Left renal pelvis (tissue), 4 donors: Measurements from ENCODE around the gene C2orf72. TPM values are rescaled to one million over a fixed set of nuclear protein-coding genes. Genes with fewer than 3 reads are reported as not detected.

ENCODE experiments used
- DNase-seq, 4 donors: peaks; one replicate each; pipeline ENCODE4 v3.0.0-alpha.2; 2013; ENCODE audit warnings: low read depth in 4 of 4, low spot score in 3 of 4
- polyA plus RNA-seq, 4 donors: library from polyadenylated mRNA; unstranded; fragments of 120-200 nt; gene quantifications; one replicate each; pipeline ENCODE4 v1.2.1, GENCODE V29; 2013; ENCODE audit not compliant: insufficient read length in 4 of 4

C2orf72 gene
- polyA plus RNA-seq, 4 donors, result 1.3 to 4.9 (median 3.4) TPM

DNA sequence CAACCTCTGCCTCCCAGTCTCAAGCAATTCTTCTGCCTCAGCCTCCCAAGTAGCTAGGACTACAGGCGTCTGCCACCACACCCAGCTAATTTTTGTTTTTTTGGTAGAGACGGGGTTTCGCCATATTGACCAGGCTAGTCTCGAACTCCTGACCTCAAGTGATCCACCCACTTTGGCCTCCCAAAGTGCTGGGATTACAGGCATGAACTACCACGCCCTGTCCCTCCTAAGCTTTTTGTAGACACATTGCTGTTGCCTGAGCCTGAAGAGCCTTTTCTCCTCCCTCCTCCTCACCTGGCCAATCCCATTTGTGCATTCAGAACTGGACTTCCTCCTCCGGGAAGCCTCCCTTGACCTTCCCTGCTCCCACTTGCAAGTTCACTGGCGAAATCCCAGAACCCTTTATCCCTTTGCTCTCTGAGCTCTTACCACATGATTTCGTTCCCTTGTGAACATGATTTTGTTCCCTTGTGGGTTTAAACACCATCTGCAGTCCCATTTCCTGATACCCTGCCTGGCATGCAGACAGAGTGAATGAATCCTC, 2.6 kb downstream of the C2orf72 start:
- no peak for DNase-seq

DNA sequence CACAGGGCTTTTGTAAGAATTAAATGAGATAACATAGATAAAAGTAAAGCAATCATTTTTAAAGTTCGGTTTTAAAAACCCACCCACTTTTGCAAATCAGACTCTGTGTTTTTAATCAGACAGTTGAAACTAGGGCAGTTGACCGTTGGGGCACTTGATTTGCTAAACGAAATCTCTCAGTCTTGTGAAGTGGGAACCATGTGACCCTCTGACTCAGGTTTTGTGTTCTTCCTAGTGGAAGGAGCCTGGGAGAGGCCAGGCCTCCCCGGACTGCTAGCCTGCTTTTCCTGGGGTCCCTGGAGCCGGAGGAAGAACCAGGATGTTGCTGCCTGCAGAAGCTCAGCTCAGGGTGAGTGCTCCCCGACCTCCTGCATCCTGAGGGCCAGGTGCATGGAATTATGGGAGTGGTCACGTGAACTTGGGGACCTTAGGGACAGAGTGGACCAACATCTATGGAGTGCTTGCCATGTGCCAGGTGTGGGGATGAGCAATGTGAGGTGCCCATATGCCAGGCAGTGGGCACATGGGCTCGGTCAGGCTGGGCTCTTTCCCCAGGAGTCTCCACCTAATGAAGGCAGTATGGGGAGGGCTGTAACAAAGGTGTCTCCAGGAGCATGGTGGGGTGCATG, 3.9 kb downstream of the C2orf72 start:
- DNase-seq, result no peak

DNA sequence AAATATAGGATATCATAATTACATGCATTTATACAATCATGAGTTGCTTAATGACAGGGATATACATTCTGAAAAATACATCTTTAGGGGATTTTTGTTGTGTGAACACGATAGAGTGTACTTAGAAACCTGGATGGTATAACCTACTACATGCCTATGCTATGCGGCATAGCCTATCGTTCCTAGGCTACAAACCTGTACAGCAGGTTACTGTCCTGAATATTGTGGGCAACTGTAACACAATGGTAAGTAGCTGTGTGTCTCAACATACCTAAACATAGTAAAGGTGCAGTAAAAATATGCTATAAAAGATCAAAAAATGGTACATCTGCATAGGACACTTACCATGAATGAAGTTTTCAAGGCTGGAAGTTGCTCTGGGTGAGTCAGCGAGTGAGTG, 6.5 kb downstream of the C2orf72 start:
- no peak for DNase-seq

DNA sequence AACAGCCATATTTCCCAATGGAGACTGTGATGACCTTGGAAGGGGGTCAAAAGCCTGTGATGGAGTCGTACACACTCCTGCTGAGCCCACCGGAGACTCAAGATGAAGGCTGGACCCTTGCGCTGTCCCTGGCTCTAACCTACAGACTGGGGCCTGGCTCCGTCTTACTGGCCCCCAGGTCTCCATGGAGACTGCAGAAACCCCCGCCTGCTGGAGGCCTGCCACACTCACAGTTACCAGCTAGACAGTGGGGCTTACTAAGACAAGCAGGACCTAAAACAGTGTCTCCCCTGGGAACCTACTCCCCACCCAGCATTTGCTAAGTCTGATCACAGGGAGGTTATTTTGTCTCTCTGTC, 9.6 kb downstream of the C2orf72 start:
- no peak for DNase-seq

DNA sequence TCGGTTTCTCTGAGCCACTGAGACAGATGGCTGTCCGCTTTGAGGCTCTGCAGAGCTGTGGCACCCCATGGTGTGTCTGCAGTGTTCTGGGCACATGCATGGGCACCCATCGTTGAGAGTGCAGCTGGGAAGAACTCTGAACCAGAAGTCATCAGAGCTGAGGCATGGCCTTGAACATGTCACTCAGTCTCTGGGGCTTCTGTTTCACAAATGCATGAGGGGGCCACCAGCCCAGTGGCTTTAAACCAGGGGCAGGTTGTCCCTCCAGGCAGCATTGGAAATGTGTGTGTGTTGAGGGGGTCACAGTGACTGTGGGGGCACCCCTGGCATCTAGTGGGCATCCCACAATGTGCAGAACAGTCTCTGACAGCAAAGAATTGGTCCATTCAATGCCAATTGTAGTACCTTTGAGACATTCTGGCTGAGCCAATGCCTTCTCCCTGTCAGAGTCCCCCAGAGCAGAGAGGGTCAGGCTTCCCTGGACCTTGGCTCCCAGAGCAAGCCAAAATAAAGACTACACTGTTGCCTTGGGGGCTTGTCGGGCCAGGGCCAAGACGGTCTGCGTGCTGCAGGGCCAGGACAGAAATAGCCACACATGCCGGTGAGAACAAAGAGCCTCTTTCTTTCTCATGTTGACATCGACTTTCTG, 10.1 kb downstream of the C2orf72 start:
- DNase-seq, result no peak

DNA sequence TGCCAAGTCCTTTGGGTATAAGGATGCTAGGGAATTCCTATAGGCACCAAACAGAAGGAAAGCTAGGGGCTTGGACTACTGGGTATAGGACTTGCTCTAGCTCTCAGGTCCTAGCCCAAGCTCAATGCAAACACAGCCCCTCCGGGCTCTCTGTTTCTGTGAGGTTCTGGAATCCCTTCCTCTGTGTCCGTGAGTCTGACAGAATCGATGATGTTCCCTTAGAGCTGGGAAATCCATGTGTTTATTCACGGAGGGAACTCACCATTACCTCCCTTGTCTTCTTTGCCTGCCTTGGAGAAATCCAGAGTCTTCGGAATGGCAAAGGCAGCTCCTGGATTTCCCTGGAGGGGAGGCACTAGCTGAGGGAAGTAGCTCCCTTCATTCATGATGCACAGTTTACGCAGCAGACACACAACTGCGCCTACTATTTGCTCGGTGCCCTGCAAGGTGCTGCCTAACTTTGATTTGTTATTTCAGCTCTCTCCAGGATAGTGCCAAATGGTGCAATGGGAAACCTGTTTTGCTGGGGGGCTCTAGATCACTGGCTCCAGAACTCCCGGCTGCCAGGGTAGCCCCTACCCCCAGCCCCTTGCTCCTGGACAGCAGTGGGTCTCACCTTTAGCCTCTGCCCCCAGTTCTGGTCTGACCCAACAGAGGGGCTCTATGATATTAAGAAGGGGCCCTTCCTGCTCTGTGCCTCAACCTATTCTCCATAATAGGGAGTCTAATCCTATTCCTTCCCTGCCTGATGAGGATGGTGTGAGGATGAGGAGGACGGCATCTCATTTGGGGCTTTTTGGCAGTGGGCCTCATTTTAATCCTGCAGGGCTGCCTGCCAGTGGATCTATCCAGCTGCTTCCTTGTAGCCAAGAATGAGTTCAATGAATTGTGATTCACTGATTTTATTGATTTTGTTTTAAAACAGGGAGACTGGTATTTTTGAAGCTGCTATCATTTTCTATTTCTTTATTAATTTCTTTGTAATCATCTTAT, 10.9 kb downstream of the C2orf72 start:
- no peak for DNase-seq

DNA sequence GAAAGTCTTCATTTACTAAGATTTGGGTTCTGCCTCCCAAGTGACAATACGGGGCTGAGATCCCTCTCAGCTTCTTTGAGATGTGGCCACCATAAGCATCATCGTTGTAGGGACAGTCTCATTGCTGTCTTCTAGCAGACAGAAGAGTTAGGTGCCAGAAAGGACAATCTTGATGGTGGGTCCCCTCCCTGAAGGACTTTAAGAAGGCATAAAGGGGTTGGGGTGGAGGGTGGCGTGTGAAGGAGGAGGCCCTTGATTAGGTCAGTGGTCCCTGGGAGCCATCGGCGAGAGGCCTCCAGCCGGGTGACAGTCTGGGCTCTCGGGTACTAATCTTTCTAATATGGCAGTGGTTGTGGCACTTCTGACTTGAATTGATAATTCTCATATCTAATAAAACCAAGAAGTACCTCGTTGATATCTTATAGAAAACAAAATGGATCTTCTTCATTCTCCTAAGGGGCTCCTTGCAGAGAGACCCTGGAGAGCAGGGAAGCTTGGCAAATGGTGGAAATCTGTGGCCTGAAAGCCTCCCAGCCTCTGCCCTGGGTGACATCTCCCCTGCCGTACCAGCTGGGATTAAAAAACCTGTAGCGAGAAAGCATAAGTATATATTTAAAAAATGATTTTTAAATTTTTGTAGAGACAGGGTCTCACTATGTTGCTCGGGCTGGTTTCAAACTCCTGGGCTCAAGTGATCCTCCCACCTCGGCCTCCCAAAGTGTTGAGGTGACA, 12.1 kb downstream of the C2orf72 start:
- DNase-seq, result no peak

DNA sequence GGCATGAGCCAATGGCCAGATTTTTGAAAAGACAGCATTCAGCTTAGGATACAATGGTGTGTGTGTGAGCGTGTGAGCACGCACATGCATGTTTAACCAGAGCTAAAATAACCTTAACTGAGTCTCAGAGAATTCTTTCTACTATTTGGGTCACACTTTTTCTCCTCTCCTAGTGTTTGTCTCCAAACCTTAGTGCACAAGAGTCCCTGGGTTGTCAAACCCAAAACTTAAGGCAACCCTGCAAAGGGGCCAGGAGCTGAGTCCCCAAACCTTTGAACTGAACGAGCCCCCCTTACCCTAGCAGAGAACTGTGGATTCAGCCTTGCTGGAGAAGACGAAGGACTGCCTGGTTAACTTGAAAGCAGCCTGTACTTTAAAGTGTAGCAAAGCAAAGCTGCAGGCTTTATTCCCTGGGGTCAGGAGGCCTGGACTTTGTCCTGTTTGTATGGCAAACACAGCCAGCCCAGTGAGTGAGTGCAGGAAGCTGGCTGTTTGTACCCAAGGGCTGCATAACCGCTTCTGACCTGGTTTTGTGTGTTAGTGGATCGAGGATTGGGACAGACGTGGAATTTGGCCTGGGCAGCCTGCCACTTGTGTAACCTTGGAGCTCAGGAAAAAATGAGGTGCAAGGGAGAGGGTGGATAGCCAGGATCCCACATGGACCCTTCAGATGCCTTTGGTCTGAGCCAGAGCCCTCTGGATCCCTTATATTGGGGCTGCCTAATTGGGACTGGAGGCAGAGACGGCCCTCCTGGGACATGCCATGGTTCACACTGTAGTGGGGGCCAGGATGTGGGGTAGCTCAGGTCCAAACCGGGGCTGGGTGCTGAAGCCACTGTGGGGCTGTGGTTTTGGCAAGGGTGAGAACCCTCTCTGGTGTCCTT, 12.9 kb downstream of the C2orf72 start:
- no peak for DNase-seq

DNA sequence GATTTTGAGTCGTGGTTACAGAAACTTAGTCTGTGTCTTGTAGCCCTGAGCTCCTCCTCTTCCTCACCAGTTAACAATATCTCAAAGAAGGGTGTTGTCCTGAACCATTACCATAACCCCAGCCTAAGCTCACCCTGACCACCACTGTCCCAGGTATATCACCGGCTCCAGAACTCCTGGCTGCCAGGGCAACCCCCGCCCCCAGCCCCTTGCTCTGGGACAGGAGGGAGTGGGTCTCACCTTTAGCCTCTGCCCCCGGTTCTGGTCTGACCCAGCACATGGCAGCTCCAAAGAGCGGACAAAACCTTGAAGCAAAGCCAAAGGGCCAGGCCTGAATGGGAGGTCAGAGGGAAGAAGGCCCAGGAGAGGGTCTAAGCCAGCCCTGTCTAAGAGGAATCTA, 13.8 kb downstream of the C2orf72 start:
- DNase-seq, result no peak

DNA sequence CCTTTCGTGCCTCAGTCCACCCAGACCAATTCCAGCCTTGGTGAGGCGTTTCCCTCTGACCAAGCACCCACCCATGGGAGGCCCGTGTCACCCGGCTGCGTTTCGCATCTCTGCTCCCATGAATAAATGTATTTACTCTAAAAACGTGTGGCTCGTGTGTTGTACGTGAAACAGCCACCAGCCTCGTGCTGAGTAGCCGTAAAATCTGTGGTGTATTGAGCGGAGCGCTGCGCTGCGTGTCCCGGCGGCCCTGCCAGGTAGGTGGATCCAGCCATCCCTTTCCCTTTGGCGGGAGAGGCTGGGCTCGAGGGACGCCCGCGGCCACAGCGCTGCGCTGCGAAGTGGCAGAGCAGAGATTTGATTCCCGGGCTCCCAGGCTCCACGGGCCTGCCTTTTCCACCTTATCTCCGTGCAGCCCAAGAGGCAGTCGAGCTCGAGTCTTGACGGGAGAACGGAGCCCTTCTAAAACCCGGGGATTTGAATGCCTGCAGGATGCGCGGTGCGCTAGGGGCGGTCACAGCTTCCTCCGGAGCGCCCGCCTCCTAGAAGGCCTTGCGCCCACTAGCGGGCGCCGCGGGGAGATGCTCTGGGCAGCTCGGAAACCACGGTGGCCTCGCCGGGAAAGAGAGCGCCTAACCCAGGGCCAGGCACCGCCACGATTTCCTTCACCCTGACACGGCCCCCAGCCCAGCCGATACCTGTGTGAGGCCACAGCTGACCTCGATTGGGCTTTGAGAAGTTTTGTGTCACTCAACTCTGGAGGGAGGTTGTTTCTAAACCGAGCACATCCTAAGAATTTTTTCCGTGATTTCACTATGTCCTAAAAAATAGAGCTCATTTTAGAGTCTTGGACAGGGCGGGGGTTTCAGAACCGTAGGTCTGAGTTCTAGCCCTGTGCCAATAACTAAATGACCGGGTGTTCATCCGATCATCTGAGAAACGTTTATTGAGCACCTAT, 15.4 kb downstream of the C2orf72 start:
- peak; percentile 56 to 69 (median 64) for DNase-seq

DNA sequence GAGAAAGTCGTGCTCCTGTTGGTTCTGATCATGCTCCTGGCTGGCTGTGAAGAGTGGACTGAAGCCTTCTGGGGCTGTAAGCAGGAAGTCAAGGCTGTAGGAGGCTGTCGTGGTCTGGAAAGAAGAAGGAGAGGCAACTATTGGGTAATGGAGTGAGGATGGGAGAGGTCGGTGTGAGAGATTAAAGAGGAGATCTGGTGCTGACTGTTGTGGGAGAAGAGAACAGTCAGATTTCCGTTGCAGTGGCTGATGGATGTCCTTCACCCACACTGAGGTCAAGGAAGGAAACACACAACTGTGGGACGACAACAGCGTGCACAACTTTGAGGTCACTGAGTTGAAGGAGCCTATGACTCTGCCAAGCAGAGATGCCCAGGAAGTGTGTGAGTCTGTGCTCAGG, 16.5 kb downstream of the C2orf72 start:
- DNase-seq, result no peak

DNA sequence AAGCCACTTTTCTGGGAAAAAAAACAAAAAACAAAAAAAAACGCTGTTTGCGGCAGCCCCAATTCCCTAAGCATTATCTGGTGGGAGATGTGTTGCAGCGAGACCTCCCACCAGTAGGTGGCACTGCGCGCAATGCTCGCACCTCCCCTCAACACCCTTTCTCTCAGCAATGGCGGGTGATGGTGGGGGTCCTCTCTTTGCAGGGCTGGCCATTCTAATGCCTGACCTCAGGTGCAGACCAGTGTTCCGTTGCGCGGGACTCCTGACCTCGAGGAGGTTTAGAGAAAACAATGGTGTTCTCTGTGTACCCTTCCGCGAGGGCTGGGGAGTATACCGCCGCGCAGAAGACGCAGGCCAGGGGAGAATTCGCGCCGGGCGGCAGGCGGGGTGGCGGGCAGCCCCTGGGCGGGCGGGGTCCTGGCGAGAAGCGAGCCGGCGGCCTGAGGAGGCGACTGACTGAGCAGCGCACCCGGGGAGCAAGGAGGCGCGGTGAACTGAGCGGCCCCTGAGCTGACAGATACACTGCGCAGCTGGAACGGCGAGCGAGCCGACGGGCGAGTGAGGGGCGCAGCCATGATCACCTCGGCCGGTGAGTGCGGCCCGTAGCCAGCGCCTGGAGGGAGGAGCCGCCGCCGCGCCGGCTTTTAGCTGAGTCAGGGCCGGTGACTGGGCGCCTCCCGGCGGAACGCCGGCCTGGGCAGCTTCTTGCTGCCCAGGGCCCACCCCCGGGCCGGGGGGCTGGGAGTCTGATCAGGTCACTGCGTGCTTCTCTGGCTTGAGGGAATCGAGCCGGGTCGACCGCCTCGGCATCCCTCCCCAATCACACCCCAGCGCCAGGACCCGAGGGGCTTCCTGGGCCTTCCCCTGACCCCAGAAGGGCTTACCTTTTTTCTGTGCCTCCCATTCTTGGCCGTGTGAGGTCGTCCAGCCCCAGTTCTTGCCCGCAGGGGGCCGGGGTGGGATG, 19.4 kb downstream of the C2orf72 start, which contains the start of gene PSMD1:
PSMD1 (plus strand) TSS at position 415 of the 964 bp plus-strand sequence; CDS start at position 574, 159 bp downstream.
- DNase-seq, result peak; percentile 85 to 92 (median 86)

DNA sequence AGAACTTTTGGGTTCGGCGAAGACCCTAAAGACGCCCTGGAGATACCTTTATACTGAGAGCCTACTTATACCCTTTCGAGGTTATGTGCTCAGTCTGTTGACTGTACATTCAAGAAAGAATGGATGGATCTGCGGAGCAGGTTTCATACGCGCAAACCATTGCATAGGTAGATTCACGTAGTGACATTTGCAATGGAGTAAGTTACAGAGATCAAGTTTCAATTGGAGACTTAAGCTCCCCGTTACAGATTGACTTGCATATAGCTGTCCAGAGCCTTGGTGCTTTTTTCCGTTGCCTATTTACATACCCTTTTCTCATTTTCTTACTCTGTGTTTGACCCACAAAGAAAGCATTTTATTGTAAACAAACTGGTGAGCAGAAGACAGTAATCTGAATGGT, 20.3 kb downstream of the C2orf72 start:
- DNase-seq, result no peak

DNA sequence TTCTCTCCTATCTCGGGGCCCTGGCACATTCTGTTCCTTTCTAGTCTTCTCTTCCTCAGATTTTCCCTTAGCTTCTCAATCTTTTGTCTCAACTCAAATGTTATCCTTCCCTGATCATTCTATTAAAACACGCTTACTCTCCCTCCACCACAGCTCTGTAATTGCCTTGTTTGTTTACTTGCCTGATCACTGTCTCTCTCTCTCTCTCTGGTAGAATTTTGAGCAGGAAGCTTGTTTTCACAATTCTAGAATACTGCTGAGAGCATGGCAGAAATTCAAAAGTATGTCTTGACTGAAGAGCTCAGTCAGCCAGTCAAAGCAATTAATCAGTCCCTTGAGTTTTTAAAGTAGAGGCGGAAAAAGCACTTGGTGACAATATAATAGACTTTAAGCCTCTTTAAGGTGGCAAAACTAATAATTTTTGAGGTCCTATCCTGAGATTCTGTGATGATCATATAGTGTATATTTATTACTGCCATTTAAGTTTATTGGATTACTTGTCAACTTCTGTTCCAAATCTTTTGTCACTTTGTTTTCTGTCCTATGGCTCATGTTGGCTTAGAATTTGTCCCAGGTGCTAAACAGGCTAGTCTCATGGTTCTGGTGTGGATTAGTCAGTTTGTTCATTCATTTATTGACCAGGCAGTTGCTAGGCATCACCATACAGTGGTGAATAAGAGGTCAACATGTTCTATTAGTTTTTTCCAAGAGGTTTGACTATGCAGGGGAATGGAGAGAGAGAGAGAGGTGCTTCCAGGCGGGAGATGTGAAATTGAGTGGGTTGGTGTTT, 21.6 kb downstream of the C2orf72 start:
- no peak for DNase-seq

DNA sequence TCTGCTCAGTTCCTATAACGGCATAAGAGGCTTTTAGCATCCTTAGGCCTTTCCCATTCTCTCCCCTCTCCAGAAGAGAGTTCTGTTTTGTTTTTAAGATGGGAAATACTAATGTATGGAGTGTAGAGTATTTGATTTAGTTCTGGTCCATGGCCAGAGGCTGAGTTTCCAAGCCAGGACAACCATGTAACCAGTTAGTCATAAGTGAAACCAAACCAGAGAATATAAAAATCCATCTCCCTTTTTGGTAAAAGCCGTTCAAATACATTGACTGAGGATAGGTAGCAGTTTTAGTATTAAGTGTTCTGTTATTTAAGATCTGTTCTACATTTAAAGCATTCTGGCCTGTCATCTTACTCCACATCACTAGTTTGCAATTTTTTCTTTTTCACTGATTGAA, 22.4 kb downstream of the C2orf72 start:
- no peak for DNase-seq

DNA sequence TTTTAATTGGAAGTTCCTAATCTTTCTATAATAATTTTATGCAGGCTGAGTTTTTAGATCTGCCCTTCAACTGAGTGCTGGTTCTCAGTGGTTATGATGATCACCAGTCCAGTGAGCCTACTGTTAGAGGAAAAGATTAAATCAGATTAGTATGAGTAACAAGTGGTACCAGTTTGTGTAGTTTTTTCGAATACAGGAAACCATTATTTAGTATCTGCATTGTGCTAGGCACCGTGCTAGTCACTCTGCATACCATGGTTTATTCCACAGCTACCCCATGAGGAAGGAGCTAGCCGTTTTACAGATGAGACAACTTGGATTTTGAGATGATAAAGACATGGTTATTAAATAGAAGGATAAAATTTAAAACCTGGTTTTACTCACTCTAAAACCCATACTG, 25.5 kb downstream of the C2orf72 start:
- DNase-seq, result no peak
